ENCODE results near the gene FASTKD3.
A peak's percentile ranks its signal among the peaks of the same experiment; 100 is the strongest.

Gene FASTKD3

DNA sequence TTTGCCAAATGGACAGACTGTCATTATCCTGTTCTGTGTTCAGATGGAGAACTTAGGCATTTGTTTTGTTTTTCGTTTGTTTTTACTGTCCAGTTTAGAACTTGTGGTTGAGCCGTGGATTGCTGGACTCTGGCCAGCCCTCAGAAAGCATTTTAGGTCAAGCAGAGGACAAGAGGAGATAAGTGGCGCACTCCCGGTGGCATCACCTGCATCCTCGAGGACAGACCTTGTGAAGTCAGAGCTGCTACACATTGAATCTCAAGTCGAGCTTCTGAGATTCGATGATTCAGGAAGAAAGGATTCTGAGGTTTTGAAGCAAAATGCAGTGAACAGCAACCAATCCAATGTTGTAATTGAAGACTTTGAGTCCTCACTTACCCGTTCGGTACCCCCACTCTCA, 9.0 kb upstream of the FASTKD3 start:
- DNase-seq: no peak

DNA sequence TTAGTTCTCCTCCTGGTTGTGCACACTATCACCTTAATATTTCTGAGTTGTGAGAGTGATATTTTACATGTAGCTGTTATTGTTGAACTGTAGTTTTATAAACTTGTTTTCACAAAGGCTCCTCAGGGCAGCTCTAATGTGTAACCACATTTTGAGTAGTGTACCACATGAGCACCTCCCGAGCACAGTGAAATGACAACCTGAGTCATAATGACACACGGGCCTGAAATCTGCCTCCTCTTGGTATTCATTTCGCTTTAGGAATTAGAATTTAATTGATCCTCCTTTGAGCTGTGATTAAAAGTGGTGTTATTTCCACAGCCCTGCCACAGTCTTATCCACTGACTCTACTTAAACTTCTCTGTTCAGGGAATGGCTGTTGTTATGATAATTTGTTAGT, 8.0 kb upstream of the FASTKD3 start:
- DNase-seq: peak in 1 of 2 experiments; percentile 45

DNA sequence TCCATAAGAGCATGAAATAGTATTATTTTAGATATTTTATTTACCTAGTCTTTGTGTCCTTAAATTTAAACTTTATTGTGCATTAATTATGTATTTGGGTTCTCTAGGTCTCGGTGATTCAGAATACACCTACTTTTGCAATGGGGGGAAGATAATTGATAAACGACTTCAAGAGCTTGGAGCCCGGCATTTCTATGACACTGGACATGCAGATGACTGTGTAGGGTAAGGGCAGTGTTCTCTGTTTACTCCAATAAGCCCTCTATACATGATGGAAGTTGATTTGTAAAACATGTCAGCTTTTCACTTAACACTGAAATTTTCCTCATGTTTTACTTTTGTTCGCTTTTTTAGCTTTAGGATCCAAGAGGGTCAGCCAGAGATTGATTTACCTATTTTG, 6.3 kb upstream of the FASTKD3 start:
- no peak for DNase-seq

DNA sequence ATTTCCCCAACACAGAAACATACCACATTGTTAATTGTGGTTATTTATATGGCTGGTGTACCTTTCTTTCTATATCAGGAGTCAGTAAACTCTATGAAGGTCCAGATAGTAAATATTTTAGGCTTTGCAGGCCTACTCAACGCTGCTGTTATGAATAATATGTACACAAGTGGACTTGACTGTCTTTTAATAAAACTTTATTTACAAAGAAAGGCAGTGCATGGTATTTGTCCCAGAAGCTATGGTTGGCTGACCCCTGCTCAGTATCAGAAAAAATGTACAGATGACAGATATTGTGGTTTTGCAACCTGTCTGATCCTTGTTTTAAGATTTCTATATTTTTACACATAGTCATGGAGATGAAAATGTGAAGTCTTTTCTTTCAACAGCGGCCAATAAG, 5.8 kb upstream of the FASTKD3 start:
- DNase-seq: no peak

DNA sequence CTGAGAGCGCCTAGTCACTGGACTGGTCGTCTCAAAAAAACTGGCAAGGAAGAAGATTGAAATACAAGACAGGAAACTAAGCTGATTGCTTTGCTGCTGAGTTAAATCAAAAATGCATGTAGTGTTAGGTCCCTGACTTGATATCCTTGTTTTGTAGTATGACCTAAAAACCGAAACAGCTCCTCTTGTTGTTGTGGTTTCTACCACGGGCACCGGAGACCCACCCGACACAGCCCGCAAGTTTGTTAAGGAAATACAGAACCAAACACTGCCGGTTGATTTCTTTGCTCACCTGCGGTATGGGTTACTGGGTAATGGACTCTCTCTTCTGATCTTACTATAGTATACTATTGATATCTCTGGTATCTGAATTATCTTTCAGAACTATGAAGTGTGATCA, 4.4 kb upstream of the FASTKD3 start:
- DNase-seq: peak; percentile 59 to 60

DNA sequence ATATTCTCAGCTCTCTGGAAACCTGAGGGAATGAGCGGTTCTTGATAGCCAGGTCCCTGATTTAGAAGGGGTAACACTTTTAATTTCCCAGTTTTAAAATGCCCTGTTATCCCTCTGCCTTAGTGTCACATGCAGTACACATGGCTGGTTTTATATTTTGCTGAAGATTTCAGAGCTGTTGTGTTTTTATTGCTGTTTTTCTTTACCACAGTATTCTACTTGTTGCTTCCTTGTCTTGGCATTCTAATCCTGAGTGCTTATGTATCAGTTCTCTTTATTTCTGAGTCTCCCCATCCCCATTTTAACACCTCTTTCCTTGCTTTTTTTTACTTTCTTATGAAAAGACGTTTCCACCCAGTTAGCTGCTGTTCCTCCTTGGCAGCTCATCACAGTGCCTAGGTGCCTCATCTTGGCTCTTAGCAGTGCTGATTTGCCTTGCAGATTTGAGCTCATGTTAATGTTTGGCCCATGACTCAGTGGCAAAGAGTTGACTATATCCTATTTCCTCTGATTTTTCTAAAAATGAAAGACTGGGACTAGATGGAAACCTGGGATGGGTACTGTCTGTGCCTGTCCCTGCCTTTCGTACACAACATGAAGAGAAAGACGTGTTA, 3.8 kb upstream of the FASTKD3 start:
- DNase-seq: no peak

DNA sequence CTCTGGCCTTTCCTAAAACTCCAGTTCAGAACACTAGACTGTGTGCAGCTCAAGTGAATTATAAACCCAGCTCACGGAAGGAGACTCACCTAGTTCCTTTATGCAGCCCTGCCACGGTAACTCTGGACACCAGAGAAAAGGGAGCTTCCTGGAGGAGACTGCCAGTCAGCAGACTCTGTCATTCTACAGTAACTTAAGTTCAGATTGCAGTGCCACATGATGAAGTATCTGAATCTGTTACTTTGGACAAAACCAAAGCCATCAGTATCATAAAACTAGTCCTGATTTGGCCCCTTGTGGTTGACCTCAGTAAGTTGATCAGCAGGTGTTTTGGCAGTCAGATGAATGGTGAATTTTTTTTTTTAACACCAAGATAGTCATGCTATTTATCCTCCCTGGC, 2.8 kb upstream of the FASTKD3 start:
- no peak for DNase-seq

DNA sequence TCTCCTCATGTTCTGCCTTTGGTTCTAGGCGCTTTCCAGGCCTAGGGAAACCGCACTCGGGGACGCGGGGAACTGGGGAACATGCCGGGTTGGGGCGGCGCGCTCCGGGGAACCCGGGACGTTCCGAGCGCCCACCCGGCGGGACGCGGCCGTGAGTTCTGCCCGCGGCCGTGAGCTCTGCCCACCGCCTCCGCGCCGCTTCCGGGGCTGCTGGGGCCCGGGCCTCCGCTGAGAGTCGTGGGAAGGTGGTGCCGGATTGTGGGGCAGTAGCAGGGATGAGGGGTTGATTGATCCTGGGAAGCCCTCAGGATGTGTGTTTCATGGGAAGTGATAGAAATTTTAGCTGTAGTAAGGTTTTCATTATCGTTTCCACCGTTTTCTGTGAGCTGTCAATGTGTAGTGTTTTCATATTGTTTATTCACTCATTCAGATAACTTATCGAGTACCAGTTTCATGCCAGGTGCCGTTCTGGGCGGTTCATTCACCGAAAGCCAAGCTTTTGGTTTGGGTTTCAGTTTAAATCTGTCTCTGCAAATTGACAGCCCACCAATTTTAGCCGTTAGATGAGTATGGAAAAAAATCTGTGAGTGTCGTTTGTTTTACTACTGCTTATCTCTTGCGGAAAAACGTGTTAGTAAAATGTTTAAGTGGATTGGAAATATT, 774 bp upstream of the FASTKD3 start:
- DNase-seq: peak in 1 of 2 experiments; percentile 57

DNA sequence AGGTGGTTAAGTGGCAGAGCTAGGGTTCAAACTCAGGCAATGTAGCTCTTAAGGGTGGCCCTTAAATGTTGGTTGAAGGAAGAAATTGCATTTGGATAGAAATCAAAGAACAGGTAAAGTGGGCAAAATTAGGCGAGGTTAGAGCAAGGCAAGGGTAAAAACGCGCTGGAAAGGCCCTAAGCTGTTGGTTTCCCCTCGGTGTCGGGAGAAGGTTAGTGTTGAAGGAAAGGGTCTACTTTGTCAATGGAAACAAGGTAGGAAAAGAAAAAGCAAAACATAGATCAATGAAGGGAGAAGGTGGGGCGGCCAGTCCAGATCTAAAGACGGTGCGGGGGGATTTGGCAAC, 431 bp downstream of the FASTKD3 start:
- no peak for DNase-seq

DNA sequence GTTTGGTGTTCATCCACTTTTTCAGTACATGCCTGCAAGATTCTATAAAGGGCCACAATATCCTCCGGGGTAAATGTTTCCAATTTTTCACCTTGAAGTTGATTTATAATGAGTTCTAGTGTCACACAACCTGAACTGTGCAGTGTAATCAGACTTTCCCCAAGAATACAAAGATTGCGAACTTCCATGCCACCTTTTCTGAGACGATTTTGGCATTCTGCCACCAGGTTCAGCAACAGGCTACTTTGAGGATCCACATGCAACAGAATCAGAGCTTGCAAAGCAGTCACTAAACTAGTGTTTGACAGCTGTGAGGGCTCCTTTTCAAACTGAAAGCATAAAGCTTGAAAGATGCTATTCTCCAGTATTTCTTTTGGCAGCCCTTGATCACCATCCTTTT, 1.6 kb downstream of the FASTKD3 start:
- no peak for DNase-seq

DNA sequence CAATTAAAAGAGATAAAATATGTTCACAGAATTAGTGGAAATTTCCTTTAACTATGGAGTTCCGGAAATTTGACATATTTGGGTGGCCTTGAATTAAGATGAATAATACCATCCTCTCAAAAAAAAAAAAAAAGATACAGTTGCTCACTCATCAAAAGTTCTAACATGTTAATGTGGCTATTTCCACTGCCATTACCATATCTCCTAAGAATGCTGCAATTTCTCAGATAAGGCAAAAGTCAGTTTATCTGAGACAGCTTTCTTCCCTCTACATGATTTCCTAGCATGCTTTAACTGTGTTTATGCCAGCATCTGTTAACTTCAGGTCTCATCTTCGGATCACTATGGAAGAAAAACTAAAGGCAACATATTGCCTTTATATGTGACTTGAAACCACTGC, 2.6 kb downstream of the FASTKD3 start:
- DNase-seq: no peak

DNA sequence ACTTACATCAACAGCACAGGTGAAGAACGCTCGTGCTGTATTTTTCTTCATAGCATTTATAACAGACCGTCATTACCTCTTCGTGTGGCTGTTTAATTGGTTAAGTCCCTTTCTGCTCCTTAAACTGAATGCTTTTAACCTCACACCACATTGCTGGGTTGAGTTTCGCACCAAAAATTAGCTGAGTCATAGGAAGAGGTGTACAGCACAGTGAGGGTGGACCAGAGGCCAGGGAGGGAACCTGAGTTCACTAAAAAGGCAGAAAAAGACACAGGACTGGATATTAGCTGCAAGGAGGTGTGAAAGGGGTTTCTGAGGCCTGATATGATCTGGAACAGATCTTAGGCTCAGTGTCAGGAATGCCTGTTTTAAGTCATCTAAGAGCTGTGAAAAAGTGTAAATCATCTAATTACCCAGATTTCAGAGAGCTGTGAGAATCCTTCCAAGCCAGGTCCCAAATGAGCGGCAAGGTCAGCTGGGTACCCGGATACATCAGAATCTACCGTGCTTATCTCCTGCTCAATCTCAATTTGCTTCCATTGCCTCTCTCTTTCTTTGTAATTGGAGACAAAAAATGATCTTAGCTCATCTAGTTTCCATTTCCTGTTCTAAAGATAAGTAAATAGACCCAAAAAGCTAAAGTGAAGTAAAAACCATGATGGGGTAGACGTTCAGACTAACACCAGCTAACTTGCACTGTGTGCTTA, 10.8 kb downstream of the FASTKD3 start:
- DNase-seq: no peak

DNA sequence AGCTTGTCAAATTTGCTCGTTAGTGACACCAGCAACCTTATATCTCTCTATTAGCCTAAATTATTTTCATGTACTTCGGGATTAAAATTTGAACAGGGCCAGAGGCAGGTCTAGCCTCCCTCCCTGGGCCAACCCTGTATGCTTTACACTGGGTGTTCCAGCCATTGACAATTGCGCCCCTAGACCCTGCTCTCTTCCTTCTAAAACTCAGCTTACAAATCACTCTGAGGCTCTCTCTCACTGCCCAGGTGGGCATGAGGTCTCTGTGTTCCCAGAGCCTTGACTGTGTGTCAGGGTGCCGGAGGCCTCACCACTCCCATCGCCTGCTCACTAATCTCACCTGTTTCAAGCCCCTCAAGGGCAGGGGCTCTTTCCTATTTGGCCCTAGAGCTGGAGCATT, 11.5 kb downstream of the FASTKD3 start:
- no peak for DNase-seq

DNA sequence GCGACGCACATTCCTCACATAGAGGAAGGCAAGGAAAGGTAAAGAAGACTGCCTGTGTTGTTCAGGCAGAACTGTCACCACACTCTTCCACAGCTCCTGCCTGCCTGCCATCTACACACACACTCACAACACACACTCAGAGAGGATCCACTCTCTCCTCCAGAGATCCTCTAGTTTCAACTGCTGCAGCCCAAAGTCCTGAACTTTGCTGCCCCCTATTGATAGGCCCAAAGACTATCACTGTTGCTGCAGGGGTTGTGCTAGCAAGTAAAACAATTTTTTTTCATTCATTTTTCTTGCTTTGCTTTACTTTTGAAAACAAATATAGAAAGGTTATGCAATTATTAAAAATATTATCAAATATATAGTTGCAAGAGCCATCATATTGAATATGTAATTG, 12.0 kb downstream of the FASTKD3 start:
- DNase-seq: no peak

DNA sequence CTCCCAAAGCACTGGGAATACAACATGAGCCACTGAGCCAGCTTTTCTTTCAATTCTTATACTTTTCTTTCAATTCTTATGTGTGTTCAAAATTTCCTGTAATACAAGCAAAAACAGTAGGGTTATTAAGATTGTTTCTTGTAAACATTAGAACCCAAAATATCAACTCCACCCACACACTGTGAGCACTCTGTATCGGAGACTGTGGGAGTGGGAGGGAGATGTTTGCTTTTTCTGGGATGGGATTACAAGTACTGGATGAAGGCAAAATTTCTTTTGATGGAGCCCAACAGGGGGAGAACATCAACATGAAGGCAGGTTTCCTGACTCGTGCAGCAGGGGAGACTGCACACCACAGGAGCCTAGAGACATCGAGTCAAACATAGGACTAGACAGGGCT, 13.2 kb downstream of the FASTKD3 start:
- DNase-seq: no peak

DNA sequence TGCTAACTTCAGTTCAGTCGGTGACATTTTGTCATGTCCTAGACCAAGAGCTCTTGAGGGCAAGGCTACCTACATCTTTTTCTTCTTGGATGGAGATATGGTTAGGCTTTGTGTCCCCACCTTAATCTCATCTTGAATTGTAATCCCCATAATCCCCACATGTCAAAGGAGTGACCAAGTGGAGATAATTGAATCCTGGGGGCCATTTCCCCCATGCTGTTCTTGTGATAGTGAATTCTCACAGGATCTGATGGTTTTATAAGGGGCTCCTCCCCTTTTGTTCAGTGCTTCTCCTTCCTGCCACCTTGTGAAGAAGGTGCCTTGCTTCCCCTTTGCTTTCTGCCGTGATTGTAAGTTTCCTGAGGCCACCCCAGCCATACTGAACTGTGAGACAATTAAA, 15.8 kb downstream of the FASTKD3 start:
- DNase-seq: no peak

DNA sequence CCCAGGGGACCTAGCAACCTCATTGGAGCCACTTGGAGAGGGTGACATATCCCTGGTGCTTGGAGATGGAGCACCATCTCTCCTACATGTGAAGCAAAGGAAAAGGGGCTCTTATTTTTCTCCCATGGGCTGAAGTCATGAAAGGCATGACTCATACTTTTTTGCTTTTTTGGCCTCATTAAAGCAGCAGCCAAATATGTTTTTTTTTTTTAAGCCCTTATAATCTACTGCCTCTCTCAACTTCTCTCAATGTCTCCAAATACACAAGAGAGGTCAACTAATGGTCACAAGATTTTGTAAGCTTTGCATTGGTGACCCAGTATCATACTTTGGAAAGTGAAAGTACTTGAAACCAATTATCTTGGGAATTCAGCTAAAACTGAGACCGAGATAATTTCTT, 16.3 kb downstream of the FASTKD3 start:
- no peak for DNase-seq

DNA sequence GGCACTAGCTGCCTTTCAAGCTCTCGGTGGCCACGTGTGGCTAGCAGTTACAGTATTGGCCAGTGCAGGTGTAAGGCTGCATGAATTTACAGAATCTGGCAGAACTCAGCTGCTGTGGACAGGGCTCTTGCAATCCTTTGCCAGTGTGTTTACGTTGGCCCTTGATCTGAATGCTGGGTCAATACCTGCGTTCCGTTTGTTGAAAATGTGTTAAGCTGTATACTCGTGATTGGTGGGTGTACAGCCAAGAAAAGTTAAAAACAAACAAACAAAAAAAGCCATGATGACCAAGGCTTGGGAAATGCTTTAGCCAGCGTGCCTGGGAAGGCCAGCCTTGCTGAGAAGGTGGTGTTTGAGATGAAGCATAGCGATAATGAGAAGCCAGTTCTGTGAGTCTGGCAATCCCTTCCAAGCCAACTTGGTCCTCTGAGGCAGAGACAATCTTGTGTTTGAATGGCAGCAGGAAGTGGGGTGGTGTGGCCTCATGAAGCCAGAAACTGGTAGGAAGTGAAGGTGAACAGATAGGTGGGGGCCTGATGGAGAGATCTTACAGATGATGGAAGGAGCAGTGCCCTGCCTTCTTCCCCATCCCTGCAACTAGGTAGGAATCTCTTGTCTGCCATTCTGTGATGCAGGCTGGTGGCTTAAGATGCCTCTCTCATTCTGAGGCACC, 17.1 kb downstream of the FASTKD3 start:
- no peak for DNase-seq

DNA sequence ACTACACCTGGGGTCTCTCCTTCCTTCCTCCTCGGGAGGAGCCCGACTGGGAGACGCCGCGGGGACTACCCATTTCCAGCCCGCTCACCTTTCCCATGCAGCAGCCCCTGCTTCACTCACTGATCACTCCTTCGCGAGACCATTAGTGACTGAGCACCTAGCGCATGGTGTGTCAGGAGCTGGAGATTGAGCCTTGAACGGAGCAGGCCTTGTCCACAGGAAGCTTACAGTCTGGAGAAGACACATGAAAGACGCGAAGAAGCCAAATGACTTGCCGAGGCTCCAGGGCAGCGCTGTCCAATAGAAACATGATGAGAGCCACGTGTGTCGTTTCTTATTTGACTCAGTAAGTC, 17.6 kb downstream of the FASTKD3 start:
- no peak for DNase-seq

DNA sequence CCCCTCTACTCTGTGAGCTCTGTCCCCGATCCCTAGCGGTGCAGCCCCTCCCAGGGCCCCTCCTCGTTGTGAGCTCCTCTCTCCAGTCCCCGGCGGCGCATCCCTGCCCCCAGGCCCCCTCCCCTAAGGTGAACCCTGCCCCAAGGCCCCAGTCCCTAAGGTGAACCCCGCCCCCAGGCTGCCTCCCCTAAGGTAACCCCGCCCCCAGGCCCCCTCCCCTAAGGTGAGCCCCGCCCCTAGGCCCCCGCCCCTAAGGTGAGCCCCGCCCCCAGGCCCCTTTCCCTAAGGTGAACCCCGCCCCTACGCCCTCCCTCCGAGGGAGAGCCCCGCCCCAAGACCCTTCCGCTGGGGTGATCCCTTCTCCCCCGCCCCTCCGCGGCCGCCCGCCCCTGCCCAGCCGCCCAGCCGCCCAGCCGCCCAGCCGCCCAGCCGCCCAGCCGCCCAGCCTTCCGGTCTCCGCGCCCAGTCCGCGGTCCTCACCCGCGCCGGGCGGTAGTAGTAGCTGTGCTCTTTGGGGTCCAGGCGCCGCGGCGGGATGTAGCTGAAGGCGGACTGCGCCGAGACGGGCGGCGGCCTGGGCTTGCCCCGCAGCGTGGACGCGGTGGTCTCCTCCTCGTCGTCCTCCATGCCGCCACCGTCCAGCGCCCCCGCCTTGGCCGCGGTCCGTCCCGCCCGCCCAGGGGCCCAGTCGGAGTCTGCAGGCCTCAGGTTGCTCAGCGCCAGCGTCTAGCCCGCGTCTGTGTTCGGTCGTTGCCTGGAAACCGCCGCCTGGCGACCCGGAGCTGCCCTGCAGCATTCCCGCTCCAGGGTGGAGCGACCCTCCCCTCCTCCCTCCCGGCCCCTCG, 18.2 kb downstream of the FASTKD3 start, which contains the start of gene CFAP90:
Gene CFAP90, minus strand, starts transcription at position 739 of the 845 bp plus-strand sequence. Its CDS starts 112 bp downstream, at position 627.
- no peak for DNase-seq

DNA sequence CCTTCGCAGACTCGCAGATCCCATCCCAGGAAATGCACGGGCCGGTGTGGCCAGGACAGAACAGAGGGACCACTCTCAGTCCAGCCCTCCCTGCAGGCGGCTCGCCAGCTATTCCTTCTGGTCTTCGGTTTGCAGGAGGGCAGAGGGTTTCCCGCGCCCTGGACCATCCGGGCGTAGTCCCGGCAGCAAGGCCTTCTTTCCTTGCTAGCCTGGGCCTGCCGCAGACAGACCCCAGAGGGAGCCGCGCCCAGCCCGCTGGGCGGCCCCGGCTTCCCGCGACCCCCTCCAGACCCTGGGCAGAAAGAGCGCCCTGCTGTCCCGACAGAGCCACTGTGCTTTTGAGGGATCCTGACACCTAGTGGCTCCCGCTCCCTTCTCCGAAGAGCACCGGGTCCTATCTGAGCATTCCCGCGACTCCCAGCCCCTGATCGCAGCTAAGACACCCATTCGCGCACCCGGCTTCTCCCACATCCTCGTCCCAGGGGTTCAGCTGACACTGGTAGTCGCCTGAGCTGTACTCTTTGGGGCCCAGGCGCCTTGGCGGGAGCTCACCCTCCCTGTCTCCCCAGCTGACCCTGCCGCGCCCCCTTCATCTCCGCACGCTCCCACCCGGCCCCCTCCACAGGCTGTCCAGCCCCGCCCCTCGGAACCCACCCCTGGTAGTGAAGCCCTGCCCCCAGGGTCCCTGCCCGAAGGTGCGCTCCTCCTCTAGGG, 19.0 kb downstream of the FASTKD3 start:
- DNase-seq: no peak

DNA sequence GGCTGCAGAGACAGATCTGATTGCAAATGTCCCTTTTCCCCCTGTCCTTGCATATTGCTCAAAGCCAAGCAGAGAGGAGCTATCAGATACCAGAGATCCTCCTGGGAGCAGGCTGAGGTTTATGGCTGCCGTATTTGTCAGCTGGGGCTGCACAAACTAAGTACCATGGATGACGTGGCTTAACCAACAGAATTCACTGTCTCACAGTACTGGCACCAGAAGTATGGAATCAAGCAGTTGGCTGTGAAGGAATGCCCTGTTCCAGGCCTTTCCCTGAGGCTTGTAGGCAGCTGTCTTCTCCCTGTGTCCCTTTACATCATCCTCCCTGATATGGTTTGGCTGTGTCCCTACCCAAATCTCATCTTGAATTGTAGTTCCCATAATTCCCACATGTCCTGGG, 20.5 kb downstream of the FASTKD3 start:
- no peak for DNase-seq
